Measurements from ENCODE around the gene EXOC4. TPM values are rescaled to one million over a fixed set of nuclear protein-coding genes. Genes with fewer than 3 reads are reported as not detected.

EXOC4 gene
- total RNA-seq, 4 donors from 2014 or later = 60.0 to 187 (median 80.1) TPM

DNA sequence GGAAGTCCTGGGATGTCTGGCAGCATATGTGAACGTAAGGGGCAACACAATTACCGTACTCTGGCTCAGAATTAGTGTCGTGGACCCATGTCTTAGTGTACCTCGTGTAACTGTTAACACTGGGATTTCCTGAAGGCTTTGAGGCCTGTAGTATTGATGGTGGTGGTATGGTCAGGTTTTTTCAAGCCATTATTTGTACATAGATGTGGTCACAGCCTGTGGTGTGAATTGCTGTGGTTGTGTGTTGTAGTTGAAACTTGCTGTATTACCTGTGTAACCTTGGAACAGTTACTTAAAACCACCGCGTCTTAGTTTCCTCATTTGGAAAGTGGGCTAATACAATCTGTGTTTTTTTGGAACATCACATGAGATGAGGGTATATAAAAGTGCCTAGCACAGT is 5.3 kb downstream of the EXOC4 start:
- no peak overlapping the region for H3K27ac ChIP-seq
- peaks cover 20% of the 10 kb centered on the region for H3K4me1 ChIP-seq
- H3K36me3 ChIP-seq = no peaks in the 10 kb centered on the region
- no peak overlapping the region for H3K4me3 ChIP-seq
- TF ChIP-seq, protein P1, sequence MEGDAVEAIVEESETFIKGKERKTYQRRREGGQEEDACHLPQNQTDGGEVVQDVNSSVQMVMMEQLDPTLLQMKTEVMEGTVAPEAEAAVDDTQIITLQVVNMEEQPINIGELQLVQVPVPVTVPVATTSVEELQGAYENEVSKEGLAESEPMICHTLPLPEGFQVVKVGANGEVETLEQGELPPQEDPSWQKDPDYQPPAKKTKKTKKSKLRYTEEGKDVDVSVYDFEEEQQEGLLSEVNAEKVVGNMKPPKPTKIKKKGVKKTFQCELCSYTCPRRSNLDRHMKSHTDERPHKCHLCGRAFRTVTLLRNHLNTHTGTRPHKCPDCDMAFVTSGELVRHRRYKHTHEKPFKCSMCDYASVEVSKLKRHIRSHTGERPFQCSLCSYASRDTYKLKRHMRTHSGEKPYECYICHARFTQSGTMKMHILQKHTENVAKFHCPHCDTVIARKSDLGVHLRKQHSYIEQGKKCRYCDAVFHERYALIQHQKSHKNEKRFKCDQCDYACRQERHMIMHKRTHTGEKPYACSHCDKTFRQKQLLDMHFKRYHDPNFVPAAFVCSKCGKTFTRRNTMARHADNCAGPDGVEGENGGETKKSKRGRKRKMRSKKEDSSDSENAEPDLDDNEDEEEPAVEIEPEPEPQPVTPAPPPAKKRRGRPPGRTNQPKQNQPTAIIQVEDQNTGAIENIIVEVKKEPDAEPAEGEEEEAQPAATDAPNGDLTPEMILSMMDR (IDR thresholded peaks at IDR 0.05) = no peak
- TF ChIP-seq POLR2A (IDR thresholded peaks at IDR 0.05) = no peak
- TF ChIP-seq POLR2AphosphoS5 (IDR thresholded peaks at IDR 0.05) = no peak
- TF ChIP-seq EP300 (IDR thresholded peaks at IDR 0.05) = no peak
- H3K27me3 ChIP-seq = no peaks in the 10 kb centered on the region
- 89% methylated on average over 6 of the region's 6 CpGs for WGBS
- H3K9me3 ChIP-seq = no peaks in the 10 kb centered on the region
- no peak for DNase-seq (ENCODE audit: low spot score in 2 of 2)

DNA sequence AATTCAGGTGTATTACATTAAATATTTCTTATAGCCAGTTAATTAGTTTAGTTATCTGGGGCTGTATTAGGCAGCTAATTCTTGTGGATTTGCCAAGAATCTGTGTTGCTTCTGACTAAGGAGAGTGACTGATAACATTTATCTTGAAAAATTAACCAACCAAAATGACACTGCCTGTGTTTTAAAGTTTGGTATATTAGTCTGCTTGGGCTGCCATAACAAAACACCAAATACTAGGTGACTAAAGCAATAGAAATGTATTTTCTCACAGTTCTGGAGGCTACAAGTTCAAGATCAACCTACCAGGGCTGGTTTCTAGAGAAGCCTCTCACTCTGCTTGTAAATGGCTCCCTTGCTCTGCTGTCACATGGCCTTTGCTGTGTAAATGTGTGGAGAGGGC is 12.9 kb downstream of the EXOC4 start:
- no peak overlapping the region for H3K4me3 ChIP-seq
- TF ChIP-seq POLR2AphosphoS5 (IDR thresholded peaks at IDR 0.05) (no peak), POLR2A (IDR thresholded peaks at IDR 0.05) (no peak), EP300 (IDR thresholded peaks at IDR 0.05) (no peak)
- TF ChIP-seq, protein P1 (IDR thresholded peaks at IDR 0.05) = no peak
- H3K36me3 ChIP-seq = no peaks in the 10 kb centered on the region
- no peak for DNase-seq (ENCODE audit: low spot score in 2 of 2)
- peaks cover 2% of the 10 kb centered on the region for H3K4me1 ChIP-seq
- H3K27ac ChIP-seq = no peak overlapping the region
- no peaks in the 10 kb centered on the region for H3K9me3 ChIP-seq
- H3K27me3 ChIP-seq = no peaks in the 10 kb centered on the region

DNA sequence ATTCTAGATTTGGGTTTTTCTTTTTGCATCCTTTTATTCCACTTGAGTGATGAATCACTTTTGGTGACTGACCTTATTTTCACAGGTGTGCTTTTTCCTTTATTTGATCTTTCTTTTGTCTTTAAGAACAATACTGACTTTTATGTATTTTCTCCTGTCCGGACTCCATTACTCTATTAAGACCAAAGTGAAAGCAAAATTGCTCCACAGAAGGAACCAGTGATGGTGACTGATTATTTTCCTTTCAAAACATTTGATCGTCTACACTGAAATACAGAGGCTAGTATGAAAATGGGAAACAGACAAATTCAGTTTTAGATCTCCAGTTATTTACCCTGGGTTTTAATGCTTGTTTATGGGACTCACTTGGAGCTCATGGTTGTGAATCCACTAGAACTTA is 15.5 kb downstream of the EXOC4 start:
- H3K9me3 ChIP-seq = no peaks in the 10 kb centered on the region
- TF ChIP-seq, protein P1 (IDR thresholded peaks at IDR 0.05) = no peak
- TF ChIP-seq POLR2A (IDR thresholded peaks at IDR 0.05) (no peak), EP300 (IDR thresholded peaks at IDR 0.05) (no peak), POLR2AphosphoS5 (IDR thresholded peaks at IDR 0.05) (no peak)
- H3K27me3 ChIP-seq = no peaks in the 10 kb centered on the region
- H3K4me1 ChIP-seq = peaks cover 2% of the 10 kb centered on the region
- no peak overlapping the region for H3K4me3 ChIP-seq
- no peak for DNase-seq (ENCODE audit: low spot score in 2 of 2)
- no peaks in the 10 kb centered on the region for H3K36me3 ChIP-seq
- no peak overlapping the region for H3K27ac ChIP-seq
- 65% methylated on average over 2 of the region's 2 CpGs for WGBS

DNA sequence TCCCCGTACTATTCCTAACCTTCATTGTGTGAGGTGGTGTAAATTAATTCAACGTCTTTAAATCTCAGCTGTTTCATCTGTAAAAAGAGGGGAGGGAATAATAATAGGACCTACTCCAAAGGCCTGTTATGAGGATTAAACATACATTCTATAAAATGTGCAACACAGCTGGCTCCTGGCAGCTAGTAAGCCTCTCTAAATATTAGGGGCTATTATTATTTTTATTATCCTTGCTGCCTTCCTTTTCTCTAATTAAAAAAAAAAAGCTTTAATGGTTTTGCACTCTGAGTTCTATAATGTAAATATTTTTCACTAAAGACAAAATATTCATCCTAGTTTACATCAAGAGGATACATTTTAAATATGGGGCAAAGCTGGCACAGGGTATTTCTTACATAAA is 19.5 kb downstream of the EXOC4 start:
- peaks cover 21% of the 10 kb centered on the region for H3K36me3 ChIP-seq
- H3K27ac ChIP-seq = no peak overlapping the region
- H3K4me3 ChIP-seq = no peak overlapping the region
- DNase-seq (ENCODE audit: low spot score in 2 of 2) = no peak
- no peak for TF ChIP-seq POLR2AphosphoS5 (IDR thresholded peaks at IDR 0.05)
- TF ChIP-seq, protein P1 (IDR thresholded peaks at IDR 0.05) = no peak
- TF ChIP-seq EP300 (IDR thresholded peaks at IDR 0.05) = no peak
- TF ChIP-seq POLR2A (IDR thresholded peaks at IDR 0.05) = no peak
- WGBS = 90% methylated on average over 2 of the region's 2 CpGs
- no peaks in the 10 kb centered on the region for H3K27me3 ChIP-seq
- H3K9me3 ChIP-seq = no peaks in the 10 kb centered on the region
- peaks cover 2% of the 10 kb centered on the region for H3K4me1 ChIP-seq

DNA sequence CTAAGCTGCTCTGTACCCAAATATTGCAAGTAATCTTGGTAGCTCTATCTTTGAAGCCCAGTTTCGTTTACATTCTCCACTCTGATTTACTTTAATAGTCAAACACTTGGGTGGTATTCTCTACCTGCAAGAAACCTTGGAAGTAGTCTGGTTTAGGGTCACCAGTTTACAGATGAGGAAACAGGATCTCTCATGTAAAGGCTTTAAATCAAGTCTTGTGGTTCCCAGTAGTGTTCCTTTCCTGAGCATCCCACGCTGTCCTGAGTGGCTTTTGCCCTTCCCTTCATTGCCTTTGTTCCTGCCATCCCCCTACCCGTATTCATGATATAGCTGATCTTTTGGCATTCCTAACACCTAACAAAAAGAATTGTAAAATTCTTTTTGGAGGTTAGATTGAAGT is 20.3 kb downstream of the EXOC4 start:
- Histone ChIP-seq H3K4me3 (no peak overlapping the region), H3K36me3 (peaks cover 25% of the 10 kb centered on the region), H3K4me1 (peaks cover 2% of the 10 kb centered on the region), H3K9me3 (no peaks in the 10 kb centered on the region), H3K27ac (no peak overlapping the region), H3K27me3 (no peaks in the 10 kb centered on the region)
- DNase-seq (ENCODE audit: low spot score in 2 of 2) = no peak
- TF ChIP-seq POLR2AphosphoS5 (IDR thresholded peaks at IDR 0.05) = no peak
- no peak for TF ChIP-seq EP300 (IDR thresholded peaks at IDR 0.05)
- TF ChIP-seq POLR2A (IDR thresholded peaks at IDR 0.05) = no peak
- TF ChIP-seq, protein P1 (IDR thresholded peaks at IDR 0.05) = no peak
- 90% methylated on average over 3 of the region's 3 CpGs for WGBS
